HepG2 (cell line): ENCODE results near the gene ARMH4.

Source experiments
- TF ChIP-seq, protein P1 (sequence below): sonication (generic); formaldehyde crosslinking; conservative IDR thresholded peaks from 2 replicates; pipeline ENCODE4 v1.4.0; 2020; ENCODE audit warnings: missing genetic modification reagents
- TF ChIP-seq, protein P2 (sequence below): sonication (generic); formaldehyde crosslinking; IDR thresholded peaks from 2 replicates; pipeline ENCODE4 v1.4.0; 2020; ENCODE audit warnings: missing genetic modification reagents, mild to moderate bottlenecking, borderline replicate concordance

DNA sequence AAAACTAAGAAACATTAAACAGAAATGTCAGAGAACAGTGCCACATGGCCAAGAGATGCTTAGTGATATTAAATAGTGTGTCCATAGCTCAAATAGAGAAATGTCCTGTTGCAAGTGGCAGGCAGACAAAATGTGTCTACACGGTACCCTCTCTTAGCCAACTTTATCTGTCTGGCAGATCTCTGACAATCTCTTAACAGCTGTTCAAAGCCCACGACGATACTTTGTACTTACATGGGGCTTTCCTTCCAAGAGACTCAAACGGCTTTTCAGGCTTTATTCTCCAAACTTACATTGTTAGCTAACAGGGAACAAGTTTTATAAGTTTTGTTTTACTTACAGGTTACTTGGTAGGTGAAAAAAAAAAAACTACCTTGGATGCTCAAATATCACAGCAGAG lies 45.6 kb downstream of the ARMH4 start:
- TF ChIP-seq, protein P1, sequence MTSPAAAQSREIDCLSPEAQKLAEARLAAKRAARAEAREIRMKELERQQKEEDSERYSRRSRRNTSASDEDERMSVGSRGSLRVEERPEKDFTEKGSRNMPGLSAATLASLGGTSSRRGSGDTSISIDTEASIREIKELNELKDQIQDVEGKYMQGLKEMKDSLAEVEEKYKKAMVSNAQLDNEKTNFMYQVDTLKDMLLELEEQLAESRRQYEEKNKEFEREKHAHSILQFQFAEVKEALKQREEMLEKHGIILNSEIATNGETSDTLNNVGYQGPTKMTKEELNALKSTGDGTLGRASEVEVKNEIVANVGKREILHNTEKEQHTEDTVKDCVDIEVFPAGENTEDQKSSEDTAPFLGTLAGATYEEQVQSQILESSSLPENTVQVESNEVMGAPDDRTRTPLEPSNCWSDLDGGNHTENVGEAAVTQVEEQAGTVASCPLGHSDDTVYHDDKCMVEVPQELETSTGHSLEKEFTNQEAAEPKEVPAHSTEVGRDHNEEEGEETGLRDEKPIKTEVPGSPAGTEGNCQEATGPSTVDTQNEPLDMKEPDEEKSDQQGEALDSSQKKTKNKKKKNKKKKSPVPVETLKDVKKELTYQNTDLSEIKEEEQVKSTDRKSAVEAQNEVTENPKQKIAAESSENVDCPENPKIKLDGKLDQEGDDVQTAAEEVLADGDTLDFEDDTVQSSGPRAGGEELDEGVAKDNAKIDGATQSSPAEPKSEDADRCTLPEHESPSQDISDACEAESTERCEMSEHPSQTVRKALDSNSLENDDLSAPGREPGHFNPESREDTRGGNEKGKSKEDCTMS (CRISPR knock-in tag): no peak
- TF ChIP-seq, protein P2, sequence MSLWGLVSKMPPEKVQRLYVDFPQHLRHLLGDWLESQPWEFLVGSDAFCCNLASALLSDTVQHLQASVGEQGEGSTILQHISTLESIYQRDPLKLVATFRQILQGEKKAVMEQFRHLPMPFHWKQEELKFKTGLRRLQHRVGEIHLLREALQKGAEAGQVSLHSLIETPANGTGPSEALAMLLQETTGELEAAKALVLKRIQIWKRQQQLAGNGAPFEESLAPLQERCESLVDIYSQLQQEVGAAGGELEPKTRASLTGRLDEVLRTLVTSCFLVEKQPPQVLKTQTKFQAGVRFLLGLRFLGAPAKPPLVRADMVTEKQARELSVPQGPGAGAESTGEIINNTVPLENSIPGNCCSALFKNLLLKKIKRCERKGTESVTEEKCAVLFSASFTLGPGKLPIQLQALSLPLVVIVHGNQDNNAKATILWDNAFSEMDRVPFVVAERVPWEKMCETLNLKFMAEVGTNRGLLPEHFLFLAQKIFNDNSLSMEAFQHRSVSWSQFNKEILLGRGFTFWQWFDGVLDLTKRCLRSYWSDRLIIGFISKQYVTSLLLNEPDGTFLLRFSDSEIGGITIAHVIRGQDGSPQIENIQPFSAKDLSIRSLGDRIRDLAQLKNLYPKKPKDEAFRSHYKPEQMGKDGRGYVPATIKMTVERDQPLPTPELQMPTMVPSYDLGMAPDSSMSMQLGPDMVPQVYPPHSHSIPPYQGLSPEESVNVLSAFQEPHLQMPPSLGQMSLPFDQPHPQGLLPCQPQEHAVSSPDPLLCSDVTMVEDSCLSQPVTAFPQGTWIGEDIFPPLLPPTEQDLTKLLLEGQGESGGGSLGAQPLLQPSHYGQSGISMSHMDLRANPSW (CRISPR knock-in tag): no peak
